ENCODE results near the gene OBSCN.

GRCh38 chr1:228411121-228411520 lies 203.3 kb downstream of the OBSCN start:
- TF ChIP-seq CTCF (conservative IDR thresholded peaks at IDR 0.05; ENCODE audit: low read depth, low read length) (no peak), EZH2 (IDR thresholded peaks at IDR 0.05; ENCODE audit: low read length, unreplicated experiment) (no peak), EZH2phosphoT487 (IDR thresholded peaks at IDR 0.05; ENCODE audit: borderline replicate concordance, low read length) (no peak)

Data from PC-3 (cell line).